ENCODE measurements around the gene LRRTM4. TPM values are rescaled to one million over a fixed set of nuclear protein-coding genes. Genes with fewer than 3 reads are reported as not detected.
"Not testable (repeated sequence)": the region's sequence is repeated elsewhere in the genome, so short reads cannot be mapped to it uniquely, and the experiment has no call there.

LRRTM4 gene
- total RNA-seq, 1 experiment from 2014 or later, result not detected

DNA sequence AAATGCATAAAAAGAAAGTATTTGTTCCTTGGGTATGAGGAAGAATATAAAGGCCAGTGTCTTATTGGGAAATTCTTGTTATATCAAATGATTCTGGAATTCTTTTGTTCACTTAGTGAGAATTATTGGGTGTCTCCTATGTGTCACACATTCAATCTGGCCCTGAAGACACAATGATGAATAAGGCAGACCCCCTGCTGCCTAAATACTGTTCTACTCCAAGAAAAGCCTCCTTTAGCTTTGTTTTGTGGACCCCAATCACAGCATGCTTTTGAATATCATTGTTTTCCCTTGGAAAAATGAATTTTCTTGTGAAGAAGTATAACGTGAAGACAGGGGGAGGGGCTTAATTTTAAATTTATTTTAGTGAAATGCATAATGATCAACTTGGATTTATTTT lies 682.4 kb downstream of the LRRTM4 start:
- no peak for DNase-seq
- Histone ChIP-seq H3K4me3 (no peak overlapping the region), H3K36me3 (no peaks in the 10 kb centered on the region), H3K27me3 (no peaks in the 10 kb centered on the region), H3K9me3 (no peaks in the 10 kb centered on the region)

DNA sequence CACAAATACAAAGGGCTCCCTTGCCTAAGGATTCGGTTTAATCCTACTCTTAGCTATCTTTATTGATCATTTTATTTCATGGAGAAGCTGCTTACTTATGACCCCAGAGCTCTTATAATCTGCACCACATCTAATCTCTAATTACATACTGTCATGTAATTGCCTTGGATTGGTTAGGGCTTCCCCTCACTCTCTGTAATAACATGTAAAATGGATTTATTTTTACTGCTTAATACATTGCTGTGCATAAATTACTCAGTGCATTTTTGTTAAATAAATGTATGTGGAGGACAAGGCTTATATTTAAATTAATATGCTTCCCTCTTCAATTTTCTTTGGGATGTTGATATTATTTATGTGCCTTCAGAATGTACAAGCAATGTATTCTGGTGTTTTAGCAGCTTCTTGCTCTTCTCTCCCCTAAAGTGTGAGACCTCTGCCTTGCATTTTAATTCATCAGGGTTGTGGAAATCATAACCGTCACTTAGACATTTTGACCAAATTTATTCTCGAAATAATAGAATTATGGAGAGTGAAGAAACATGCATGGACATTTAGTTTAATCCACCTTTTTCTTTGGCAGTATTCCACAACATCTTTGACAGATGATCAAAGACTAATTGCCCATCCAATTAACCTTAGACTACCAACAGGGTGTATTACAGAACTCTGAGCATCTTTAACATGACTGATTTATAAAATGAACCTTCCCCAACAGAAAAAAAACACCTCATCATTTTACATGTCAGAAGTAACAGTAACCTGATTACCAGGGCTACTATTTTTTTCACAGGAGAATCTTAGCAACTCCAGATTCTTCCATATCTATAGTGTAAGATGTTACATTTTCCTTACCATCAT lies 692.6 kb downstream of the LRRTM4 start:
- Histone ChIP-seq H3K36me3 (no peaks in the 10 kb centered on the region), H3K9me3 (no peaks in the 10 kb centered on the region), H3K27me3 (no peaks in the 10 kb centered on the region), H3K4me3 (no peak overlapping the region)
- DNase-seq, result no peak

DNA sequence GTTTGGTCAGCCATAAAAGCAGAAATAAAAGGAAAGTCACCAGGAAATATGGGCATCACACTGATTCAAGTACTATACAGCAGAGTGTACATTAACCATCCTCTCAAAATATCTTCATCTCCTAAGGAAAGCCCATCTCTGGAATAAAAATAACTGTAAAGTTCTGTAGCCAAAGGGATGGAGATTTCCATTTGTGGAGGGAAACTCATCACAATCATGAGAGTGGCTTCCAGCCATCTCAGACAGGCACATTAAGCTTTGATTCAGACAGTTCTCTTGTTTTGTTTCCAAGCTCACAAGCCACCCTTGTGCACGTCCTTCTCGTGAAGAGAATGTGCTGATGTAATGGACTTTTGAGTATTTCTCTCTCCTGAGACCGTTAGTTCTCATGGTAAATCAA lies 695.5 kb downstream of the LRRTM4 start:
- DNase-seq, result no peak
- no peak overlapping the region for H3K4me3 ChIP-seq

DNA sequence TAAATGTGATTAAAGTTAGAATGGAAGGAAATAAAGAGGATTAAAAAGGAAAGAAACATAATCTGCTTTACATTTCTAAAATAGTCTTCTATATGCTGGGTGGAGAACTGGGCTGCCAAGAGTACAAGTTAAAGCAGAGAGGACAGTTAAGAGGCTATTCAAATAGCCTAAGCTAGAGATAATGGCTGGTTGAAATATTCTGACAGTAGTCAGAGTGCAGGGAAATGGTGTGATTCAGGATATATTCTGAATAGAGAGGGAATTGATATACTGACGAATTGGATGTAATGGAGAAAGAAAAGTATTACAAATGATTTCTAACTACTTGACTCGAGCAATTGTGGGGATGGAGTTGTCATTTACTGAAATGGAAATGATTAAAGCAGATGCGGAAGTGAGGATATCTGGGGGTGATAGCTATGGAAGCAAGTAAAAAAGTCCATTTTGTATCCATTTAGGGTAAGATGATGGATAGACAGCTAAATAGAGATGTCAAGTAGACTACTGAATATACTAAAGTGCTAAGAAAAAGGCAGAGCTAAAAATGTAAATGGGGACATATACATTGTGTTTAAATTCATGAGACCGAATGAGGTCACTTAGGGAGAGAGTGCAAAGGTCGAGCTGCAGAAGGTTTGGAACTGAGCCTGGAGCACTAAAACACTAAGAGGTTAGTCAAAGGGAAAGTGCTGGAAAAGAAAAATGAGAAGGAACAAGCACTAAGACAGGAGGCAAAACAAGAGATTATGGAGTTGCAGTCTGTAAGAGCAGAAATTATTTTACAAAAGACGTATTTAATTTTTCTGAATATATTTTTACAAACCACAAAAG lies 696.8 kb downstream of the LRRTM4 start:
- no peaks in the 10 kb centered on the region for H3K9me3 ChIP-seq
- no peak overlapping the region for H3K4me3 ChIP-seq
- H3K36me3 ChIP-seq, result no peaks in the 10 kb centered on the region
- DNase-seq, result no peak
- no peaks in the 10 kb centered on the region for H3K27me3 ChIP-seq

More for the DNA sequence above, 695.5 kb downstream of the LRRTM4 start:
- Histone ChIP-seq H3K27me3 (no peaks in the 10 kb centered on the region), H3K36me3 (no peaks in the 10 kb centered on the region), H3K9me3 (no peaks in the 10 kb centered on the region)

DNA sequence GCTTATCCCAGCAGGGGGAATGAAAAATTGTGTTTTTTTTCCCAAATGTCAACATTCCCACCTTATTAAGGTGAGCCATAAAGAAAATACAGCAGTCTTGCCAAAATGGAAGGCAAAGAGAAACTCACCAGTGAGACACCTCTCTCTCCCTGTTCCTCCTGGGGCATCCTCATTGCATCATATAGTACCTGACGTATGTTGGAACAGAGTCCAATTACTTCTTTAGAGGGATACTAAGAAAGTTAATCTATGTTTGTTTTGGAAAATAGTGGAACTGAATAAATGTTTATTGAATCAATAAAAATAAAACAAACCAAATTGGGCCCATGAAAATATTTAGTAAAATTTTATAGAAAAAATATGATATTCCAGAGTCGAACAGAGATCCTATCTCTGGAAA lies 700.4 kb downstream of the LRRTM4 start:
- Histone ChIP-seq H3K9me3 (no peaks in the 10 kb centered on the region), H3K36me3 (no peaks in the 10 kb centered on the region), H3K27me3 (no peaks in the 10 kb centered on the region), H3K4me3 (no peak overlapping the region)
- DNase-seq, result no peak

DNA sequence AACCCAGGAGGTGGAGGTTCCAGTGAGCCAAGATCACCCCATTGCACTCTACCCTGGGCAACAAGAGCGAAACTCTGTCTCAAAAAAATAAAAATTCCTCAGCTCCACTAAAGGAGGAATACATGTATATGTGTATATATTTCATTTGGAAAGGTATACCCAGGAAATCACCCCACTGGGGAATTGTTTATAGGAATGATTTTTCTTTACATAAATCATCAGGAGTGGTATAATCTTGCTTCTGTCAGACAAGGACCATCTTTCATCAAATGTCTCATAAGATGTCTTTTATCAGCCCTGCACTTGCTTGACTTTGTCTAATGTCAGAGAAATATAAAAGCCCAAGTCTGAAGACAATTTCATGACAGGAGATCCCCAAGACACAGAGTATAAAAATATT lies 709.1 kb downstream of the LRRTM4 start:
- DNase-seq, result no peak
- Histone ChIP-seq H3K4me3 (no peak overlapping the region), H3K9me3 (no peaks in the 10 kb centered on the region), H3K27me3 (no peaks in the 10 kb centered on the region), H3K36me3 (no peaks in the 10 kb centered on the region)

DNA sequence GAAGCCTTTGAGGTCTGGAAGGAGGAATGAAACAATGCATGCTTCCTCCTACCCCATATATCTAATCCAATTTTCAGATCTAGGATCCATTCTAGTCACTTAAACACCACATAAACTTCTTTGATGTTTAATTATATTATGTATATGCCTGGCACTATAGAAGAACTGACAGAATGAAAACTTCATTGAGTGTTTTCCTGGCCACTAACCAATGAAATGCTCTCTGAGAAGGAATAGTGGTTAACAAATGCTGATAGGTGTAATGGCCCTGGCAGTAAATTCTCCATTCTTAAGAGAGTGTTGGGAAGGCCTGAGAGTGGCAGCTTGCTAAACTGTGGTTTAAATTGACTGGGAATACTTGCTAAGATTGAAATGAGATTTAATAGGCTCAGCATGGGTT lies 710.0 kb downstream of the LRRTM4 start:
- Histone ChIP-seq H3K27me3 (no peaks in the 10 kb centered on the region), H3K36me3 (no peaks in the 10 kb centered on the region), H3K9me3 (no peaks in the 10 kb centered on the region), H3K4me3 (no peak overlapping the region)
- DNase-seq, result no peak

DNA sequence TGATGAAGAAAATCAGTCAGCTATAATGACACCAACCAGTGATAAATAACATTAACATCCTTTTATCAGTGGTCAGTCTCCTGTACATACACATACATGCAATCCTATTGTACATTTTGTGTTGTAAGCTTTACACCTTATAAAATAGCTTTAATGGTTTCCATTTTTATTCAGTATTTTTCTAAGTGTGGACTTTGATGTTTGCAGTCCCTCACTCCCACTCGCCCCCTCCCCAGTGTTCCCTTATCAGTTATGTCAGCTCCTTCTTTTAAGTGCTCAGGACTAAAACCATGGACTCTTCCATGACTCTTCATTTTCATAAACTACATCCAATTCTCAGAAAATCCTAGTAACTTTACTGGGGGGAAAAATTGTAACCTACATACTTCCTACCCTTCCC lies 713.0 kb downstream of the LRRTM4 start:
- no peak overlapping the region for H3K4me3 ChIP-seq
- H3K36me3 ChIP-seq, result no peaks in the 10 kb centered on the region
- no peak for DNase-seq
- no peaks in the 10 kb centered on the region for H3K9me3 ChIP-seq
- no peaks in the 10 kb centered on the region for H3K27me3 ChIP-seq

DNA sequence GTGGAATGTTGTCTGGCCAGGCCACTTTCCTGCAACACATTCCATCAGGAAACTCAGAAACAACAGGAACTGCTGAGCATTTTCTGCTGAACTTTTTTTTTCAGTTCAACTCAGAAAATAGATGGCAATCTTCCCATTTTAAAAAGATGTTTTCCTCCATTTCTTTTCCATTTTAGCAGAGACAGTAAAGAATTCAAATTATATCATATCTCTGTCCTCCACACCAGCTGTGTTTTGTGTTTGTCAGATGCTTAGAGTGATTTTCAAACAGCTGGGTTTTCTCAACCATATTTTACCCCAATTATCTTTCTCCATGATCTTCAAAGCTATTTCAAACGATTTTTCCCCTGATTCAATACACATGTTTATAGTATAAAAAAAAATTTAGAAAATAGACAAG lies 713.4 kb downstream of the LRRTM4 start:
- no peaks in the 10 kb centered on the region for H3K36me3 ChIP-seq
- H3K9me3 ChIP-seq, result no peaks in the 10 kb centered on the region
- DNase-seq, result no peak
- H3K4me3 ChIP-seq, result no peak overlapping the region
- H3K27me3 ChIP-seq, result no peaks in the 10 kb centered on the region

DNA sequence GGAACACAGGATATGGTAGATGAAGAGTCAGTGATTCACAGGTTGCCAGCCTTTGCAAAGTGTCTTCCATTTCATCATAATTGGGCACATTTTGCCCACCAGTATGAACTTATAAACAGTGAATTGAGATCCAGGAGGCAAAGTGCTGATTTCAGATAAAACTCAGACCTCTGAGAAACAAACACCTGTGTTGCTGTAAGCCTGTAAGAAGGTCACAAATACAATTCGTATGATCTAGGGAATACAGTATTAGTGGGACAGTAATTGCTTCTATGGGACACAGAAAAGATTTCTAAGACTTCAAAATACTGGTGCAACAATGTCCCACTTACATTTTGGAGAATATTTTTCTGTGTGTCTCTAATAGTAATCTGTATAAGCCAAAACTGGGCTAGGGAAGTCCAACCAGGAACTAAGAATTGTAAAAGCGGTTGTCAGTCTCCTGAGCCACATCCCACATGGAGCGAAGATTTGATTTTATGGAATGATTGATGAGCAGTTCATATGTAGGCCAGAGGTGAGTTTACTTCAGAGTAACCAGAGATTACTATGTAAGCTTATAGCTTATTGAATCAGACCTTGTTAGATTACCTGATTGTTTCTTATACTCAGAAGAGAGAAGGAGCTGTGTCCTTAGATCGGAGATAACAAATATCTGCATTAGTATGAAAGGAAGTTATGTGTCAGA lies 728.4 kb downstream of the LRRTM4 start:
- Histone ChIP-seq H3K4me3 (no peak overlapping the region), H3K9me3 (no peaks in the 10 kb centered on the region), H3K27me3 (no peaks in the 10 kb centered on the region), H3K36me3 (no peaks in the 10 kb centered on the region)
- no peak for DNase-seq

DNA sequence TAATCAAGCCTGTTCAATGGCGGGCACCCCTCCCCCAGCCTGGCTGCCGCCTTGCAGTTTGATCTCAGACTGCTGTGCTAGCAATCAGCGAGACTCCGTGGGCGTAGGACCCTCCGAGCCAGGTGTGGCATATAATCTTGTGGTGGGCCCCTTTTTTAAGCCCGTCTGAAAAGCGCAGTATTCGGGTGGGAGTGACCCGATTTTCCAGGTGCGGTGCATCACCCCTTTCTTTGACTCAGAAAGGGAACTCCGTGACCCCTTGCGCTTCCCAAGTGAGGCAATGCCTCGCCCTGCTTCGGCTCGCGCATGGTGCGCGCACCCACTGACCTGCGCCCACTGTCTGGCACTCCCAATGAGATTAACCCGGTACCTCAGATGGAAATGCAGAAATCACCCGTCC lies 740.9 kb downstream of the LRRTM4 start:
- DNase-seq, H3K9me3 ChIP-seq, H3K4me3 ChIP-seq, H3K27me3 ChIP-seq, H3K36me3 ChIP-seq: not testable (repeated sequence)

DNA sequence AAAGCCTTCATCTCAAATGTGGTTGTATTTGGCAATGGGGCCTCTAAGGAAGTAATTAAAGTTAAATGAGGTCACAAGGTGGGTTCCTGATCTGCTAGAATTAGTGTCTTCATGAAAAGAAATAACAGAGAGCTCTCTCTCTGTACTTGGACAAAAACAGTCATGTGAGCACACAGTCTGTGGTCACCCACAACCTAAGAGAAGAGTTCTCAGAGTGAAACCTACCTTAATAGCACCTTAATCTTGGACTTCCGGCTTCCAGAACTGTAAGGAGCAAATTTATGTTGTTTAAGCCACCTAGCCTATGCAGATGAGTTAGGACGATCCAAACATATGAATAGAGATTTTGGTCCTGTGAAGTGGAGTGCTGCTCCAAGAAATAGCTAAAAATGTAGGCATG lies 758.9 kb downstream of the LRRTM4 start:
- DNase-seq, result no peak
- Histone ChIP-seq H3K4me3 (no peak overlapping the region), H3K9me3 (no peaks in the 10 kb centered on the region), H3K27me3 (no peaks in the 10 kb centered on the region), H3K36me3 (no peaks in the 10 kb centered on the region)

DNA sequence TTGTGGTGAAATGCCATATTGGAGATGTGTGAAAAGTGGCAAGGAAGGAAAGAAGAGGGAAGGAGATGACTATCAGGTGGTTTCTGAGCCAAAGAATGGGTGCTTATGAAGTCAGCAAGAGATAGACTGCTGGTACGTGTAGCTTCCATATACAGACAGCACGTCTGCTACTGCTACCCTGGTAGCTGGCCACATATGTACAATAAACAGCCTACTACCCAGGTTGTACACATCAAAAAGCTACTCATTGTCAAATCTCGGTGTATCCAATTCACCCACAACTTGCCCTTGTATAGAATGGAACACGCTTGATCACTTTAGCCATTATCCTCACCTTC lies 761.8 kb downstream of the LRRTM4 start:
- H3K36me3 ChIP-seq, result no peaks in the 10 kb centered on the region
- H3K4me3 ChIP-seq, result no peak overlapping the region
- H3K27me3 ChIP-seq, result no peaks in the 10 kb centered on the region
- DNase-seq, result no peak
- H3K9me3 ChIP-seq, result no peaks in the 10 kb centered on the region

DNA sequence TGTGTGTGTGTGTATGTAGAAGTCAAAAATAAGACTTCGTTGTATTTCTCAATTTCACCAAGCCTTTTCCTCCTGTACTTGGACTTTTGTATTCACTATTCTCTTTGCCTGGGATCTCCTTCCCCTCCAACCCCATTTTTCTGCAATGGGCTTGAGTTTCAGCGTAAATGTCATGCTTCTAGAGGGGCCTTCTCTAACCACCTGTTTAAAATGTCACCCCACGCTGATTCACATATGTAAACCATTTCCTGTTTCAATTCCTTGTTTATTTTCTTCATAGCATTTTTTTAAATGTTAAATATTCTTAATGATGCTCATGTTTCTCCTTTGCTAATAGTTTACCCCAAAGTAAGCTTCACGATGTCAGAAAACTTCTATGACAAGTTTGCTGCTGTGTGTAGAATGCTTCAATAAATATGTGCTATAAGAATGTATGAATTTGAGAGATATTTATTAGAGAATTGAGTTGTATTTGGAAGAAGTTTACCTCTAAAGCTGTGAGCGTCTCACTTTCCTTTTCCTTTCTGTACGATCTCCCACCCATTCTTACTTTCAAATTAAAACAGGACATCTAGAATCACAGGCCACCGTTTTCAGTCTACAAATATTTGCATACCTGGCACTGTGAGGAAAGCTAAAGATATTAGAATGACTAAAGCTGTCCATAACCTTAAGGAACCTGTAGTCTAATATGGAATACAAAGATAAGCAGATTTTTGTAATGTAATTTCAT lies 762.4 kb downstream of the LRRTM4 start:
- H3K9me3 ChIP-seq, result no peaks in the 10 kb centered on the region
- H3K27me3 ChIP-seq, result no peaks in the 10 kb centered on the region
- no peaks in the 10 kb centered on the region for H3K36me3 ChIP-seq
- H3K4me3 ChIP-seq, result no peak overlapping the region
- no peak for DNase-seq

DNA sequence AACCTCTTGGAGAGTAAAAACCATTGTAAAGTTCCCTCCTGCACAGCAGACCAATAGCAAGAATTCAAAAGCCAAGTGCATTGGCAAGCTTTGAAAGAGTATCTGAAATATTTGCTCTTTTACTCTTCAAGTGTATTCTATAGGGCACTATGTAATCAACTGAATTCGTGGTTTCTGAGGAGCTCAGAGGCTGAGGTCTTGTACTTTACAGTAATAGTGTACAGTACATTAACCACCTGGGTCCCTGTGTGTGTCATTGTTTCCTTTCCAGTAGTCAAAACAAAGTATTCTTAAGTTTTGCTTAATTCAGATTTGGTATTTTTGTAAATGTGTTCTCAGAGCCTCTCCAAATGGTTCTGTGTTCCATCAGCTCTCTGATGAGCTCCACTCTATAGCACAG lies 769.7 kb downstream of the LRRTM4 start:
- no peaks in the 10 kb centered on the region for H3K9me3 ChIP-seq
- DNase-seq, result no peak
- no peaks in the 10 kb centered on the region for H3K36me3 ChIP-seq
- H3K27me3 ChIP-seq, result peaks cover 2% of the 10 kb centered on the region; the same call in 1 of the 2 replicates
- no peak overlapping the region for H3K4me3 ChIP-seq

DNA sequence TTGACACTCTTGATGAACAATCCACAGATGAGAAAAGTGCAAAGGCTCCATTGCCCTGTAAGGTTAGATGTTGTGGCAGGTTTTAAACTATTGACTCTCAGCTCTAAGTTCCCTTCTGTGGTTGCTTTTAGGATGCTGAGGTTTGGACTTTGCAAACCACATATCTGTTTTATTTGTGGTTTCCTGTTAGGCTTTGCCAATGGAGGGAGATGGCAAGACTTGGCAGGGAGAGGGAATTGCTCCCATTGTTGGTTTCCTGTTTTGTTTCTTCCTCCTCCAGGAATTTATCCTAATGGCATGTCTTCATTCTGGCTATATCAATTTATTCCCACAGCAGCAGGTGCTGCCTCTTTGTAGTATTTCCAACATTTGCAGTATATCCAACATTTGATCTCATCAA lies 772.3 kb downstream of the LRRTM4 start:
- Histone ChIP-seq H3K9me3 (no peaks in the 10 kb centered on the region), H3K4me3 (no peak overlapping the region), H3K36me3 (no peaks in the 10 kb centered on the region), H3K27me3 (peaks cover 2% of the 10 kb centered on the region; the same call in 1 of the 2 replicates)
- DNase-seq, result no peak
